ENCODE results near the gene CRISPLD2.
"Not testable (repeated sequence)": the region's sequence is repeated elsewhere in the genome, so short reads cannot be mapped to it uniquely, and the experiment has no call there.

CRISPLD2 gene

DNA sequence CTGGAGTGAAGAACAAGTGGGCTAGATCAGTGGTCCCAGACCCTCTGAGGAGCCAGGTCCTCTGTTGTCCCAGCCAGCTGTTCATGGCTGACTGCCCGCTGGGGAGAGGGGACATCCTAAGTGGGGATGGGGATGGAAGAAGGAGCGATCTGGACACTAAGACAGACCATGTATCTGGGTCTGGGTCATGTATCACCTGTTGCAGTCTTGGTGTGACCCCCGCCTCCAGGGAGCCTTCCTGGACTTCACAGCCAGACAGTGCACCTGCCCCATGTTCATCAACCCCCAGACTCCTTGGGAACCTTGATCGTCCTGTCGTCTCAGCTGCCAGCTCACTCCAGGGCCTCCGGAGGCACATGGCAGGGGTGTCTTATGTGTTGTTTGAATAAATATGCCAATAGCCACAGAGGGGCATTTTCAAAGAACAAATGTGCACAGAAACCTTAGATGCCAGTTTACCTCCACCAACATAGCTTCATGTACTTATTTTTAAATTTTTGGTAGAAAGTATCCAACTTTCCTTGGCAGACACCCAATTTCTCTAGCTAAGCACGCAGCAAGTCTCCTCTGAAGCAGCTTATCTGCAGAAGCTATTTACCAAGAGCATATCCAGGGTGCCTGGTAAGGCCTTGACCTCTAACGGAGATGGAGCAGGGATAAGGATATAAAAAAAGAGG, 43.2 kb downstream of the CRISPLD2 start:
- no peak for DNase-seq

GRCh38 chr16:84863481-84863814, 43.7 kb downstream of the CRISPLD2 start:
- DNase-seq = no peak

- no peak for DNase-seq
These were observed 44.7 kb downstream of the CRISPLD2 start for GRCh38 chr16:84864326-84864955.

DNA sequence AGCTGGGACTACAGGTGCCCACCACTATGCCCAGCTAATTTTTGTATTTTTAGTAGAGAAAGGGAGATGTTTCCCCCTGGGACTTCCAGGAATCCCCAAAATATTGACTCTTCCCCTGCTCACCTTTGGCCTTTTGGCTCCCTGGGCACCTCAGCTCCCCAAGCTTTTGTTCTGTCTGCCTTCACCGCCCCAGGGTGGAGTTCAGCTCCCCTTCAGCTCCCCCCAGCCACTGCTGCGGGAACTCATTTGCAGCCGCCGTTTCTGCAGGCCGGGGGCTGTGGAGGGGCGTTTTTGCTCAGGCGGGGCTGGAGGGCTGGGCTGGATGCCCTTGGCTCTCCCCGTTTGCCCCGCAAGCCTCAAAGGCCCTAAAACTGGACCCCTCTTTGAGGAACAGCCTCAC, 47.9 kb downstream of the CRISPLD2 start:
- no peak for DNase-seq

- DNase-seq = no peak
These were observed 48.5 kb downstream of the CRISPLD2 start for GRCh38 chr16:84868328-84868727.

- no peak for DNase-seq
These were observed 49.2 kb downstream of the CRISPLD2 start for GRCh38 chr16:84868829-84869472.

DNA sequence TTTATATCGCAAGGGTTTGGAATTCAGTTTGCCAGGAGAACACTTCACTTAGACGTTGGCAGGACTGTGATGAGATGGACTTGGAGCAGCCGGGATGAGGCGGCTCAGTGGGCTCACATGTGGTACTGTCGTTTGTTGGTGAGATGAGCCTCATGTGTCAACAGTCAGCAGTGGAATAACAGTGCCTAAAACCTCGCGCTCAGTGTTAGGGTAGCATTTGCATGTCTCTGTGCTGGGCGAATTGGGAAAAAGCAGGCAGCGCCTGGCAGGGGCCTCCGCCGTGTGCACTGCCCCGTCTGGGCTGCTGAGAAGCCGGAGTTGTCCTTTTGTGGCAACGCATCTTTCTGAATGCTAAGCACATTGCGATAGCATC, 49.7 kb downstream of the CRISPLD2 start:
- no peak for DNase-seq

GRCh38 chr16:84872971-84873370, 53.2 kb downstream of the CRISPLD2 start:
- not testable (repeated sequence) for DNase-seq

DNA sequence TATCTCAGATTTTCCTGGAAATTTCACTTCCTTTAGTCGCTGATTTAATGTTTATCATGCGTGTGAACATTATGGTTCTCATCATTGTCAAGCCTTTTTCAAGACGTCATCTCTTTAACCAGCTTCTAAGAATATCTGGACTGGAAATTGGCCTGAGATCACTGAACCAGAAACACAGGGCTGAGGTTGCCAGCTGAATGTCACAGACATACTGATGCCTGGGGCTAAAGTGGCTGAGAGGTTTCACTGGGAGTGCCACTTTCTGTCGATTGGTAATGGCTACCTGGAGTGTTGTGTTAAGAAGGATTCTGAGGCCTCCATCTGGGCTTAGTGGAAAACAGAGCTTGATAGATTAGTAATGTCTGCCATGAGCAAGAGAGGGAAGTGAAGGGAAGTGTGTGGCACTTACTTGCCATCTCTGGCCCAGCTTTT, 54.2 kb downstream of the CRISPLD2 start:
- no peak for DNase-seq

- DNase-seq = no peak
These were observed 54.8 kb downstream of the CRISPLD2 start for GRCh38 chr16:84874553-84874952.

DNA sequence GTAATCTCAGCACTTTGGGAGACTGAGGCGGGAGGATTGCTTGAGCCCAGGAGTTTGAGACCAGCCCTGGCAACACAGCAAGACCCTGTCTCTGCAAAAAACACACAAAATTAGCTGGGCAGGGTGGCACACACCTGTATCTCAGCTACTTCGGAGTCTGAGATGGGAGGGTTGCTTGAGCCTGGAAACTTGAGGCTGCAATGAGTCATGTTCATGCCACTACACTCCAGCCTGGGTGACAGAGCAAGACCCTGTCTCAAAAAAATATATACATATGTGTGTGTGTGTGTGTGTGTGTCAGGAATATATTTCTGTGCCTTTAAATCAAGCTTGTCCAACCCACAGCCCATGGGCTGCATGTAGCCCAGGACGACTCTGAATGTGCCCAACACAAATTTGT, 55.2 kb downstream of the CRISPLD2 start:
- DNase-seq = no peak

GRCh38 chr16:84875846-84876245, 56.1 kb downstream of the CRISPLD2 start:
- DNase-seq = no peak

DNA sequence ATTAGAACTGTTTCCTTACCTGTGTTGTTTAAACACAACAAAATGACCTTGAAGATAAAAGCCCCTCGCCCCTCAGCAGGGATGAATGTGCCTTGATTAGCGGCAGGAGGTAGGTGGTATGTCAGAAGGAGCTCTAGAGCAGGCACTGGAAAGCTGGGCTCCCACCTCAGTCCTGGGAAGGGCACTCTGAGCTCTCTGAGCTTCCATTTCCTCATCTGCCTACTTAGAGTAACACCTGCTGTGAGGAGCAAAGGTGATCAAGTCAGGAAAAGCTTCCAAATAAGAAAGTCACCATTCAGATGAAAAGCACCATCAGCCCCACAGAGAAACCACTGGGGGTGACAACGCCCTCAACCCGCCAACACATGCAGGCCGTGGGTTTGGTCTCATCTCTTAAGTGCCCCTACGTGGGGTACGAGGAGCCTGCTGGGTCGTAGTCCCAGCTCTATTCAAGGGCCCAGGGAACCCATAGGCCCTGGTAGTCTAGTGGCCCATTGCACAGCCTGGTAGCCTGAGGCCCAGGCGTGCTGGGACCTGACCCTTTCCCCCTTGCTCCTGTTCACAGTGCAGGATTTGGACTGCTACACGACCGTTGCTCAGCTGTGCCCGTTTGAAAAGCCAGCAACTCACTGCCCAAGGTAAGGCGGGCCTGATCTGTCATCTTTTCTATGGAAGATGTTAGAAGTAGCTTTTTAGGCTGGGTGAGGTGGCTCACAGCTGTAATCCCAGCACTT, 57.3 kb downstream of the CRISPLD2 start:
- no peak for DNase-seq

- DNase-seq = no peak
These were observed 59.0 kb downstream of the CRISPLD2 start for GRCh38 chr16:84878770-84879169.

- DNase-seq = no peak
These were observed 60.0 kb downstream of the CRISPLD2 start for GRCh38 chr16:84879569-84880487.

DNA sequence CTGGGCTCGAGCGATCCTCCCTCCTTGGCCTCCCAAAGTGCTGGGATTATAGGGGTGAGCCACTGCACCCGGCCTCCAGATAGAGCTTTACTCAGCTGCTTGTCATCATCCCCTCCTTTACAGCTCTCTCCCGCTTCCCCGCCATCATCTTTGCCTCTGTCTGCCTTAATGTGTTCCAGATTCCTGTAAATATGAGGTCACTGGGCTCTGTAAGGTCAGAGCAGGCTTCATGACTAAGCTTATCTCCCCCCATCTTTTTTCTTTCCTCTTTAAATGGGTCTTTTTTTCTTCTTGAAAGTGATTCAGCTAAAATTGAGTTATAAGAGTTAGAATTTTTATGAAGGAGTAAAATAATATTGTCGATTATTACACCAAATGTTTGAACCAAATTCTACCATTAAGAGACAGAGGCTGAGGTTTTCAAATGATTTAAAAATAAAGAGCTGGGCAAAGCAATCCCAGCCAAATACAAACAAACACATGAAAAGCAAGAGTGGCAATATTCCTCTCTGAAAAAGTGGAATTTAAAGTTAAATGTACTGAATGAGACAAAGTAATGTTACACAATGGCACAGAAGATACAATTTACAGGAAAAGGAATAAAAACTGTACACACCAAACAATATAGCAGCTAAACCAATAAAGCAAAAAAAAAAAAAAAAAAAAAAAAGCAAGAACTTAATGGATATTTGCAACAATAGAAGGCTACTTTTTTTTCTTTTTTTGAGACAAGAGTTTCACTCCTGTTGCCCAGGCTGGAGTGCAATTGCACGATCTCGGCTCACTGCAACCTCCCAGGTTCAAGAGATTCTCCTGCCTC, 62.1 kb downstream of the CRISPLD2 start:
- no peak for DNase-seq

DNA sequence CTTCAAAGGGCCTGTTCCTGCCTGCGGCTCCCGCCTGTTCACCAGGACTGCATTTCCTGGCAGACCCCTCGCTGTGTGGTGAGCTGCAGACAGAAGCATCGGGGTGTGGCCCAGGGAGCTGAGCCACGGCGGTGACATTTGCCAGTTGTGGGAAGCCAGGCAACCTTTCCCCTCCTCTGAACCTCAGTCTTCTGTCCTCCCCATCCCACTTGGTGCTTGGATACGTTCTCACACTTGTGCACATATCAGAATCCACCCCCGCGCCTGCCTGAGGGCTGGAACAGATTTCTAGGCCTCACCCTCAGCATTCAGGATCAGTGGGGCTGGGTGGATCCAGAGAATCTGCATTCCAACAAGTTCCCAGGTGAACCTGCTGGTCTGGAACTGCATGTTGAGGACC, 63.5 kb downstream of the CRISPLD2 start:
- DNase-seq = no peak

DNA sequence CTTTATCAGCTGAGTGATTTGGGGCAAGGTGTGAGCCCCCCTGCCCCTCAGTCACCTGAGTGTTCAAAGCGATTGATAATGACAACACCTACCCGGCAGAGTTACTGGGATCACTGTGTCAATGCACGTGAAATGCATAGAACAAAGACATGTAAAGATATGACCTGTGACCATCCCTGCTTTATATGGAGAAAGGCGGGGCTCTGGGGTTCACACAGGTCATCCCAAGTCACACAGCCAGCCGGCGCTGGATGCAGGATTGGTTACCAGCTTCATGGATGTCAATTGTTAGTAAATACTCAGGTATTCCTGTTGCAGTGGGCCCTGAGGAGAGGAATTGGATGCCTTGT, 64.4 kb downstream of the CRISPLD2 start:
- no peak for DNase-seq

DNA sequence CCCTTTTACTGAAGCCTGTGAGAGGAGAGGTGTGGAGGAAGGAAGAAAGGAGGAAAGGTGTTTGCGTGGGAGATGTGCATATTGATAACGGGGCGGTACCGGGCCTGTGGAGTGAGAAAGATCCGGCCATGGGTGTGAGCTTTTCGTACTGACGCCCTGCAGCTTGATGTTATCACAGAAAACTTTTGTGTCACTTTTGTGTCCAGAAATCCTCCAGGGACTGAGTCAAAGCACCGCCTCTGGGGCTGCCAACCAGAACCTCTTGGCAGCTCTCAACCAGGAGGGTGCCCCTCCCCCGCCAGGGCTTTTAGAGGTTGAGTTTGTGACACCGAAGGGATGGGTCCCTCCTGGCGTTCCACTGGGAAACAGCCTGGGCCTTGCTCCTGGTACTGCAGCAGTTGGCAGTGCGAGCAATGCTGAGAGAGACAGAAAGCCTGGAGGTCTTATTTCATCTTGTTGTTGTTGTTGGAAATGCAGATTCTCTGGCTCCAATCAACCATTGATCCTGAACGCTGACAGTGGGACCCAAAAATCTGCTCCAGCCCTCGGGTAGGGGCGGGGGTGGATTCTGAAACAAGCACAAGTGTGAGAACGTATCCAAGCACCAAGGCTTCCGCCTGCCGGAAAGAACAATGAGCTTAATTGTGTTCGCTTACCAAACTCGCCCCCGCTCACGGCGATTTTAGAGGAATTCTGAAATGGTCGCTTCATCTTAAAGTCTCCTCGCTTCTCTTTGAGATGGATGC, 65.0 kb downstream of the CRISPLD2 start:
- DNase-seq = no peak

DNA sequence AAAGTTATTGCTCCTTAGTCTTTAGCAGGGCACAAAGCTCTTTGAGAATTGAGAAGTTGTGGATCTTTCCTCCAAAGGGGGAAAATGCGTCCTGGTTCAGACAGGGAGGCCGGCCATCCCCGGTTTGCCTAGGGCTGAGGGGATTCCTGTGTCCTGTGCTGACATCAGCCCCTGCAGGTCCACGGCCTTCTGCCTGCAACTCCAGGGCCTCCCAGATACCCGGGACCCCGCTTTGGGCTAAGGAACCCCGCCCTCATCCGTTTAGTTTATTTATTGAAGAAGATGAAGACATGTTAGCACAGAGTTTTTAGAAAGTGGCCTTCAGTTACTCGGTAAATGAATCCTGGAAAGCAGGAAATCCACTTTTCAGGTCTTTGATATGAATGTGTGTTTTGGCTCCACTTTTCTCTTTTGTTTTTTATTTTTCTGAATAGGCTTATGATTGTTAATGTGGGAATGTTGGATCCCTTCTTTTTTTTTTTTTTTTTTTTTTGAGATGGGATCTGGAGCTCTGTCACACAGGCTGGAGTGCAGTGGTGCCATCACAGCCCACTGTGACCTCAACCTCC, 65.6 kb downstream of the CRISPLD2 start:
- DNase-seq = no peak
